ENCODE data around the gene TUBB2A. TPM values are rescaled to one million over a fixed set of nuclear protein-coding genes. Genes with fewer than 3 reads are reported as not detected.

TUBB2A gene
- total RNA-seq, 1 donor from 2014 or later: 25.1 TPM

DNA sequence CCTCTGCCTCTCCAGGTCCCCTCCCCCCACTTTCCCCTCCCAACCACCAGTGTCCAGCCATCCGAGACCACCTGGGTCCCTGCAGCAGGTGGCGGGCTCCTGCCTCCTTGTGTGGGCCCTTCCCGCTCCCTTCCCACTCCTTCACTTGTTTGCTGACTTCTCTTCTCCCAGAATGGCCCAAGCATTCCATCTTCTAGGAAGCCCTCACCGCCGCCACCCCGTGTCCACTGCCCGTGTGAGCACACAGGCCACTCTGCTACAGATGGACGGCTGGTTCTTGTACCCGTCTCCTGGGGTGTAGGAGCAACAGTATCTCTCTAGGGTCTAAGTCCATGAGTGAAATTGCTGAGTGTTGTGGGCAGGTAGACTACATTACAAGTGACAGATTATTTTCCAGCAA is 23.8 kb downstream of the TUBB2A start:
- intact Hi-C loops (cut with DNase I): no loop called here

DNA sequence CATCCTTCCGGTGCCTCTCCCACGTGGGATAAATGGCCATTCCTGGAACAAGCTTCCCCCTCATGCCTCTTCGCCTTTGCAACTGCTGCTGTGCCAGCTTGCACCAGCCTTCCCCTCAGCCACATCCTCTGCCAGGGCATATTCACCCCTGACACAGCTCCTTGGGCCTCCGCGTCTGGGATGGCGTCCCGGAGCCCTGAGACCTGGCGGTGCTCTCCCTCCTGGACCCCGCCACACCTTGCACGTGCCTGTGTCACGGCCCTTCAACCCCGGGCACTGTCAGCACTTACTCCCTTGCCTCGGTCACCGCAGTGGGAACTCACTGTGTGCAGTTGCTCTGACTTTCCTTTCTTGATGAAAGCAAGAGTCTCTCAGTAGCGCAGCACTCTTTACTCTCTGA is 25.6 kb downstream of the TUBB2A start:
- intact Hi-C loops (cut with DNase I): no loop called here

More for the DNA sequence above, 23.8 kb downstream of the TUBB2A start:
- no peak for DNase-seq (ENCODE audit: low spot score)

DNA sequence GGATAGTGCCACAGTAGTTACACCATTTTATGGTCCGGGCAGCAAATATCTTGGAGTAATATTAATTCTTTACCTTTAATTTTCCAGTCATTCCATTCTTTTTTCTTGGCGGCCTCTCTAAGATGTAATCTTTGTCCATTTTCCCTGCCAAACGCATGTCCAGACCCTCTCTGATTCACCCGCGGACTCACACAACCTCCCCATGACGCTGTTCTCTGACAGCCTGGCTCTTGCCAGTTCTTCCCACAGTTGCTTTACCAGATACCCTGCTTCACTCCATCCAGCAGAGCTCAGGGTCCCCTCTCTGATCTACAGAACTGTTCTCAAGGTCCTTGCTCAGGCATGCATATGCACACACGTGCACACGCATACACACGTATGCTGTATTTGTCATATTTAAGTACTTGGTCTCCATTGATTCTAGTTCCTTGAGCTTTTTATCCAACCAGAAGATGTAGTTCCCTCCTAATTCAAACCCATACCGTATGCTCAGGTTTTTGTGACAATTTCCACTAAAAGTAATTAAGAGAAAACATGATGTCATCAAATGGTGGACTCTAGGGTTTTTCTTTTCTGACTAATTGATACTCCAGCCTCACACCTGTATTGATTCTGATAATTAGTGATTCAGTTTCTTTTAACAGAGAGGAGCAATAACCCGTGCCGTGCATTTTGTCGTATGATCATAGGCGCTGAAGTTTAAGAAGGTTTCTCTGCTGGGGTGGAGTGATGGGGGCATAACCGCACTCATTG is 28.8 kb downstream of the TUBB2A start:
- intact Hi-C loops (cut with DNase I): no loop called here
- no peak for DNase-seq (ENCODE audit: low spot score)

More for the DNA sequence above, 25.6 kb downstream of the TUBB2A start:
- no peak for DNase-seq (ENCODE audit: low spot score)

DNA sequence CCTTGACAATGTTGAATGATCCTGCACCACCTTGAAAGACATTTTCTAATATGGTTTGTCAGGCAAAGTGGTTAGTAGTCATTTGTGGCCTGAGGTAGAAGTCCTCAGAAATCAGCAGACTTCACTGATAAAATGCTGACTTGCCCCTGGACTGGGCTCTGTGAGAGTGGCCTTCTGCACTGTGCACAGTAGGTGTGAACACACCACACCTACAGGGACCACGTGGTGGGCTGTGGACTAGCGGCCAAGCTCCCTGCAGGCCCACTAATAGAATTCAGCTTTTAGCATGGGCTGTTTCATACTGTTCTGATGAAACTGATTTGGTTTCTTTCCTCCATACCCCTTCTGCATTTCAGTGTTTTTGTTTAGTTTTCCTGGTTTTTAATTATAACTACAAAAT is 31.5 kb downstream of the TUBB2A start:
- no peak for DNase-seq (ENCODE audit: low spot score)
- intact Hi-C loops (cut with DNase I): loop anchor here (1.0 kb wide), 1 partner anchor 125 kb away; no protein-coding TSS in a partner anchor

DNA sequence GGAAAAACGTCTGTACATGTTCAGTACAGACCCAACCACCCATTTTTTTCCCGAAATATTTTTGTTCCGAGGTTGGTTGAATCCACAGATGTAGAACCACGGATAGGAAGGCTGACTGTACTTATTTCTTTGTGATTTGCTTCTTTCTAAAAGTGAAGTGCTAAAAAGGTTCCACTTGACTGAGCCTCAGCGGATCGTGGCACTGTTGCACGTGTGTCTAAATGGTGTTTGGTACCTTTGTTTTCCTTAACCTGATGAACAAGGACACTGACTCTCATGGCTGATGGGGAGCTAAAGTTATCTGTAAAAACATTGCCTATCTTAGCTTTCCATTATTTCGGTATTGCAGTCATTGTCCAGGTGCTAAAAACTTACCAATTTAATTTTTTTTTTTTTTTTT is 32.7 kb downstream of the TUBB2A start:
- intact Hi-C loops (cut with DNase I): no loop called here
- no peak for DNase-seq (ENCODE audit: low spot score)

DNA sequence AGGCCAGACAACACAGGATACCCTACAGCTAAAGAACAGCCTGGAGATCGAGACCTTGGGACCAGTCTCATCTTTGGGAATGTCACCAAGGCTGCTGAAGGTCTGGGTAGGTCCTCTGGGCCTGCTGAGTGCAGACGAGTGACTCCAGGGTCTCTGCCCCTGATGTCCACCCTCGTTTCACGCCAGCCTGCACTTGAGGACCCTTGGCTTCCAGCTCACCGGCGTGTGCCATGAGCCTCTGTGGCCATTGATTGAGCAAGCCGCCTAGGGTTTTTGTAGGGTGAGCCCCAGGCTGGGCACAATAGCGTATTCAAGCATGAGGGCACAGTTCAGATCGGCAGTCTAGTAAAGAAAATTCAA is 34.5 kb downstream of the TUBB2A start:
- intact Hi-C loops (cut with DNase I): no loop called here
- no peak for DNase-seq (ENCODE audit: low spot score)

DNA sequence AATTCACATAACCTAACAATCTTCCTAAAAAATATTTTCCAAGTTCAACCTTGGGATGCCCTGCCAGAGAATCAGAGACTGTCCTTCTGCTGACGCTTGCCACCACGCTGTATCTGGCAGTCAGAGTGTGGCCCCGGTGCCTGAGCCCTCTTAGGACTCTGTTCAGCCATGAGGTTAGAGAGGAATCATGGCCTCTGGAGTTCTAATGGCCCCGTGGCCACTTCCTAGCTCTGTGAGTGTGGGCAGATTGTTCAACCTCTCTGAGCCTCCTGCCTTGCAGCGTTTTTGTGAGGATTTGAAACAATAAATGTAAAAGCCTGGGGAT is 36.6 kb downstream of the TUBB2A start:
- intact Hi-C loops (cut with DNase I): no loop called here

DNA sequence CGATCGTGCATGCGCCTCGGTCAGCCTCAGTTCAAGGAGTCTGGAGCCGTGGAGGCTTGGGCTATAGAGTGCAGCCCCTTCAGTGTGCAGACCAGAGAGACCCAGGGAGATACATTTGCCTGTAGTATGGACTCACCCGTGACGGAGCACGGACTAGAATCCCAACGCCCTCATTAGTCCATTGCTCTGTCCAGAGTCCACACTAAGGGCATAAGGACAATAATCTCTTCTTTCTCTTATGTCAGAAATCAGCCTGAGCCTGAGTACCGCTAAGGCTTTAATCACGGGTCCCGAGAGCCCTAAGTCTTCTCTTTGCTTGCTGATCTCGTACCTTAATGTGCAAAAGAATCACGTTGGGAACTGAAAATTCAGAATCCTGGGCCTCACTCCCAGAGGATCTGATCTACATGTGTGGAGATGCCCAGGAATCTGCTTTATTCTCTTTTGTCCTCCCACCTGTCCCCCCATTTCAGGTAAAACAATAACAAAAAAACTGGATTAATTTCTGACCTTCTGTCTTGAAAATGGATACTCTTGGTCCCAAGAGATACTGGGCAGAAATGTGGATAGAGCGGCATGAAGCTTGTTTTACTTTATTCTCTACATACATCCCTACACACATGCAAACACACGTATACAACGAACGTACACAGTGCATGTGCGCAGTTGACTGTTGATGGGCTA is 38.2 kb downstream of the TUBB2A start:
- intact Hi-C loops (cut with DNase I): loop anchor here (5.0 kb wide), 1 partner anchor 47 kb away; no protein-coding TSS in a partner anchor

More for the DNA sequence above, 36.6 kb downstream of the TUBB2A start:
- DNase-seq (ENCODE audit: low spot score): no peak

DNA sequence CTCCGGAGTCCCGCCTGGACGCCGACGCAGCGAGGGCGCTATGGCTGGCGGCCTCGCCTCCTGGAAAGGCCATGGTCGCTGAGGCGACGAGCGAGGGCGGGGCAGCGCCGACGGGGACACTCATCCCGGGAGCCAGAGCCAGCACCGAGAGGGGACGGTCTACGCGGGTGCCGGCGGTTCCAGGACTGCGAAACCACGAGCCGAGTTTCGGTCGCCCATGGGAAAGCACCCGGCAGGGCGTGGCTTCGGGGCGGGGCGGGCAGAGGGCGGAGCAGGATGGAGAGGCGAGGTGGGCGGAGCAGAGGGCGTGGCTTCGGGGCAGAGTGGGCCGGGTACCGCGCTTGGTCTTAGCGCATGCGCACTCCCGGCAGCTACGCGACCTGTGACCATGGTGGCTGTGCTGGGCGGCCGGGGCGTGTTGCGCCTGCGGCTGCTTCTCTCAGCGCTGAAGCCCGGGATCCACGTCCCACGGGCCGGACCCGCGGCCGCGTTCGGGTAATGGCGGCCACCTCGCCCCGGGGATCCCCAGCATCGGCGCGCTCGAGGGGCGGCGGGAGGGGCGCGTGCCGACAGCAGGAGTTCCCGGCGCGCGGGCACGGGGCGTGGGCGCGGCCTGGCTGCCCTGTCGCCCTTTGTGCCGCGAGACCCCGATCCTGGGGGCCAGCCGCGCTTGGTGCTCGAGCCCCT is 38.8 kb downstream of the TUBB2A start, which contains the start of gene BPHL:
TSS of gene BPHL (plus strand) at position 359 of the 687 bp plus-strand sequence. CDS start at position 389, 30 bp downstream.
- intact Hi-C loops (cut with DNase I): loop anchor here (5.0 kb wide), 1 partner anchor 46 kb away; no protein-coding TSS in a partner anchor
- DNase-seq (ENCODE audit: low spot score): peak; percentile 99

More for the DNA sequence above, 38.2 kb downstream of the TUBB2A start:
- DNase-seq (ENCODE audit: low spot score): no peak

DNA sequence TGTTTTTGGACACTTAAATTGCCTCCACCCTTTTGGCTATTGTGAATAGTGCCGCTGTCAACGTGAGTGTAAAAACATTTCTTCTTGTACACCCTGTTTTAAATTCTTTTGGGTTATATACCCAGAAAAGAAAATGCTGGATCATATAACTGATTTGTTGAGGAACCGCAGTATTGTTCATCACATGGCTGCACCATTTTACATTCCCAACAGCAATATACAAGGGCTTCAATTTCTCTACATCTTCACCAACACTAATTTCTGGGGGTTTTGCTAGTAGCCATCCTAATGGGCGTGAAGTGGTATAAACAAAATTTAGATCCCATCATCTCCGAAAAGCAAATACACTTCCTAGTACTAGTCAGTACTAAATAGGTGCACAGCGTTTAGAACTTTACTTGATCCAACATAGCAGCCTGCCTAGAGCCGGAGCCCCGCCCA is 39.4 kb downstream of the TUBB2A start:
- intact Hi-C loops (cut with DNase I): loop anchor here (5.0 kb wide), 1 partner anchor 46 kb away; no protein-coding TSS in a partner anchor
- no peak for DNase-seq (ENCODE audit: low spot score)

DNA sequence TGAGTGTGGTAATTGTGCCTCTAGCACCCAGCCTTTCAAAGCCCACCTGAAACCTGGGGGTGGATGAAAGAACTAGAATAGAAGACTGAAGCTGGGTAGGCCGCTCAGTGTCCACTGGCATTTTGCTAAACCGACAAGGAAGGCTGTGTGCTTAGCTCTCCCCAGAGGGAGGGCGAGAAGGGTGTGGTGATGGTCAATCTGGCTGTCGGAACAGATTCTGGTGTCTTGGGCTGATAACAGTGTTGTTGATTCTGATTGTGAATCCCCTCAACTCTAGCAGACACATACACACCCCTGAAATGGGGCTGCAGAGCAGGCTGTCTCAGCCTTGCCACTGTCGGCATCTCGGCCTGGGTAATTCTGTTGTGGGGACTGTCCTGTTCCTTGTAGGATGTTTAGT is 43.0 kb downstream of the TUBB2A start:
- intact Hi-C loops (cut with DNase I): no loop called here
- DNase-seq (ENCODE audit: low spot score): no peak

DNA sequence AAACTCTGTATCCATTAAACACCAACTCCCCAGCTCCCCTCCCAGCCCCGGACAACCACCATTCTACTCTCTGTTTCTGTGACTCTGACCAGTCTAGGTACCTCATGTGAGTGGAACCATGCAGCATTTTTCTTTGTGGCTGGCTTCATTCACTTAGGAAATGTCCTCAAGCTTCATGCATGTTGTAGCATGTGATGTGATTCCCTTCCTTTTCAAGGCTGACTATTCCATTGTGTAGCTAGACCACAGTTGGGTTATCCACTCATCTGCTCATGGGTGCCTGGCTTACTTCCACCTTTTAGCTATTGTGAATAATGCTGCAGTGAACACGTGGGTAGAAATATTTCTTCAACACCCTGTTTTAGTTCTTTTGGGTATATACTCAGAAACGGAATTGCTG is 47.6 kb downstream of the TUBB2A start:
- no peak for DNase-seq (ENCODE audit: low spot score)
- intact Hi-C loops (cut with DNase I): no loop called here

DNA sequence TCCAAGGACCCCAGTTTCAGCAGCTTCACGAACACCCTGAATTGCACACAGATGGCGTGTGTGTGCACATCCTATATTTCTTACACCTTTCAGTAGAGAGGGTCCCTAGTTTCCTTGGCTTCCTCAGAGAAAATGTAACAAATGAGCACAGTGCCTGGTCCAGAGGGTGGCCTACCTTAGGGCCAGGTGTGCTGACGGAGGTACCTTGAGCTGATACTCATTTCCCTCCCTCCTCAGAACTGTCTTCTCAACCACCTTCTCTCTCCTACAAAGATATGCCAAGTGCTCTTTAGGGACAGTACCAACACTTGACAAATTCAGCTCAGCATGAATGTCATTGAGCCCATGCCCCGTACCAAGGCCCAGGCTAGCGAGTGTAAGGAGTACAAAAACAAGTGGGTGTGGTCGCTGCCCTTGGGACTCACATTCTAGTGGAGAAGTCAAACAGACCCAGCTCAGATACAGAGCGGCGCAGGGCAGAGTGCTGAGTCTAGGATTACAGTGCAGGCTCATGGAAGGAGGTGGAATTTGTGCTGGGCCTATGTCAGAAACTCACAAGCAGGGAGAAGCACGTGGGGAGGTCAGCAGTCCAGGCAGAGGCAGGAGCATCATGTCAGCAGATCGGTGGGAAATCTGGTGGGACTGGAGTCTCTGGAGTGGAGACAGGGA is 48.5 kb downstream of the TUBB2A start:
- DNase-seq (ENCODE audit: low spot score): no peak
- intact Hi-C loops (cut with DNase I): no loop called here

Other genes with a start within 250 kb of the TUBB2A start
- 171 TPM for gene SERPINB6, start 186.0 kb downstream of the TUBB2A start, total RNA-seq
- 37.9 TPM for gene NQO2, start 157.7 kb downstream of the TUBB2A start, total RNA-seq
- 8.2 TPM for gene RIPK1, start 89.0 kb downstream of the TUBB2A start, total RNA-seq
- 12.0 TPM for gene BPHL, start 38.8 kb downstream of the TUBB2A start, total RNA-seq
- 1.2 TPM for gene TUBB2B, start 70.1 kb upstream of the TUBB2A start, total RNA-seq
- 8.8 TPM for gene PSMG4, start 101.4 kb upstream of the TUBB2A start, total RNA-seq